Neuron (in vitro differentiated cells): Measurements from ENCODE around the gene MSMO1.
"Not testable (repeated sequence)": the region's sequence is repeated elsewhere in the genome, so short reads cannot be mapped to it uniquely, and the experiment has no call there.

Experiments
- H2AFZ ChIP-seq: one replicate; pipeline ENCODE4 v1.6.1; 2013; ENCODE audit warnings: low read depth, mild to moderate bottlenecking, inconsistent platforms, low read length, moderate library complexity
- H3K27me3 ChIP-seq: one replicate; pipeline ENCODE4 v1.6.1; 2013; ENCODE audit warnings: low read length; ENCODE audit not compliant: insufficient read depth
- H3K36me3 ChIP-seq: one replicate; pipeline ENCODE4 v1.6.1; 2013; ENCODE audit warnings: low read length; ENCODE audit not compliant: insufficient read depth
- H3K4me1 ChIP-seq: one replicate; pipeline ENCODE4 v1.6.1; 2013; ENCODE audit warnings: low read length; ENCODE audit not compliant: insufficient read depth
- H3K4me3 ChIP-seq: 2 replicates; pipeline ENCODE4 v1.5.1; 2013; ENCODE audit warnings: mild to moderate bottlenecking, low read length, moderate library complexity
- H3K9me3 ChIP-seq: one replicate; pipeline ENCODE4 v1.6.1; 2013; ENCODE audit warnings: low read length

Gene MSMO1

DNA sequence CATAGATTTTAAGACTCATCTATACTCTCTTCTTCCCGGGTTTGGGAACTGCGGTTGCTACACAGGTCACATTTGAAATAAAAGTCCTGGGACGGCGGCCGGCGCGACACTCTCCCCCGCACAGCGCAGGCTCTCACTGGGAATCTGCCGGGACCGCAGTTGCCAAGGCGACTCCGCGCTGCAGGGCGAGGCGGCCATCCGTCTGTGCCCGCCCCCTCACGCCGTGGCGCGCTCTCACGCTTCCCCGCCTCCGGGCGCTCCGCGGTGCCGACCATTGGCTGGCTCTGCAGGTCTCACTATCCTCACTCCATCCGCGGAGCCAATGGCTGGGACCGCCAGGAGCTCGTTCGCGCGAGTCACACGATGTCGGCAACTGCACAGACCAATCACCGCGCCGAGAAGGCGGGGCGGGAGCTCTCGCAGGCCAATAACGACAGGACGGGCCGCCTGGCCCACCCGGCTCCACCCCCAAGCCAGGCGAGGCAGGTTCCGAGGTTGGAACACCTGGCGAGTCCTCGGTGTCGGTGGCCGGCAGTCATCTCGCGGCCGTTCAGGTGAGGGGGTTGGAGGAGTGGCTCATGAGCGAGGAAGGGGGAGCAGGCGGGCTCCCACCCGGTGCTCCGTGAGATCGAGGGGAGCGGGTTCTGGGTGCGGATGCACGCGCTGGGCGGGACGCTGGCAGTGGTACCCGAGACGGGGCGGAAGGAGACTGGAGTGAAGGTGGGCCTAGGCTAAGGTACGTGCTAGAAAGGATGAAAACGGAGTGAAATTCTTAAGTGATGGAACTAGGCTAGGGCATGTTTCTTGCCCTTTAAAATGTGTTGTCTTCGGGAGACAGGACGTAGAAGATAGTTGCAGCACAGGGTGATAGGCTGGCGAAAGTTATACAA is at the start of gene MSMO1:
Gene MSMO1, plus strand, starts transcription at position 459 of the 890 bp plus-strand sequence. CDS start 5,702 bp downstream, outside the sequence.
- Histone ChIP-seq H3K4me3 (peak within 1 kb of the TSS; percentile 94), H3K4me1 (peaks cover 34% of the 10 kb centered on the region)

DNA sequence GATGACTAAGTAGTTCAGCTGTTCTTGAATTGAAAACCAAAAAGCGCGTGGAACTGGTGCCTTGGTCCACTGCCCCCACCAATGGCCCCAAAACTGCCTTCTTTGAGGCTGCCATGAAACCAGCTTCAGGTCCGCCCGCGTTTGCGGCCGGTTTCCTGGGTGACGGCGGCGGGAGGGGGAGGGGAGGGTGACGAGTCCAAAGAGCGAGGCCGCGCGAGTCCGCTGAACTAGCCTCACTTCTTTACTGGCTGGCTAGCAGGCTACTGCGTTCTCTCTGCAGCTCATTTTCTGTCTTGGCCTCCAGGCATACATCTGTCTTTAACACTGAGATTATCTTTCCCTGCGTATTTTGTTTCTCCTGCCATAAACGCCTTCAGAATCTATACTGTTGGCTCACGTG is 47.9 kb upstream of the MSMO1 start:
- not testable (repeated sequence) for H3K4me1 ChIP-seq, H2AFZ ChIP-seq, H3K27me3 ChIP-seq, H3K4me3 ChIP-seq, H3K9me3 ChIP-seq, H3K36me3 ChIP-seq

More for the DNA sequence above, at the start of gene MSMO1:
- Histone ChIP-seq H3K27me3 (no peaks in the 10 kb centered on the region), H3K36me3 (peaks cover 21% of the 10 kb centered on the region), H2AFZ (peak within 1 kb of the TSS; percentile 57), H3K9me3 (no peaks in the 10 kb centered on the region)

DNA sequence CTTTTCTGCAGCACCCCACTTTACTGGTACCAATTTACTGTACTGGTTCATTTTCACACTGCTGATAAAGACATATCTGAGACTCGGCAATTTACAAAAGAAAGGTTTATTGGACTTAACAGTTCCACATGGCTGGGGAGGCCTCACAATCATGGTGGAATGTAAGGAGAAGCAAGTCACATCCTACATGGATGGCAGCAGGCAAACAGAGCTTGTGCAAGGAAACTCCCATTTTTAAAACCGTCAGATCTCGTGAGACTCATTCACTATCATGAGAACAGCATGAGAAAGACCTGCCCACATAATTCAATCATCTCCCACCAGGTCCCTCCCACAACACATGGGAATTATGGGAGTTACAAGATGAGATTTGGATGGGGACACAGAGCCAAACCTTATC is 42.8 kb upstream of the MSMO1 start:
- not testable (repeated sequence) for H3K36me3 ChIP-seq, H3K27me3 ChIP-seq, H2AFZ ChIP-seq, H3K4me3 ChIP-seq, H3K4me1 ChIP-seq, H3K9me3 ChIP-seq

DNA sequence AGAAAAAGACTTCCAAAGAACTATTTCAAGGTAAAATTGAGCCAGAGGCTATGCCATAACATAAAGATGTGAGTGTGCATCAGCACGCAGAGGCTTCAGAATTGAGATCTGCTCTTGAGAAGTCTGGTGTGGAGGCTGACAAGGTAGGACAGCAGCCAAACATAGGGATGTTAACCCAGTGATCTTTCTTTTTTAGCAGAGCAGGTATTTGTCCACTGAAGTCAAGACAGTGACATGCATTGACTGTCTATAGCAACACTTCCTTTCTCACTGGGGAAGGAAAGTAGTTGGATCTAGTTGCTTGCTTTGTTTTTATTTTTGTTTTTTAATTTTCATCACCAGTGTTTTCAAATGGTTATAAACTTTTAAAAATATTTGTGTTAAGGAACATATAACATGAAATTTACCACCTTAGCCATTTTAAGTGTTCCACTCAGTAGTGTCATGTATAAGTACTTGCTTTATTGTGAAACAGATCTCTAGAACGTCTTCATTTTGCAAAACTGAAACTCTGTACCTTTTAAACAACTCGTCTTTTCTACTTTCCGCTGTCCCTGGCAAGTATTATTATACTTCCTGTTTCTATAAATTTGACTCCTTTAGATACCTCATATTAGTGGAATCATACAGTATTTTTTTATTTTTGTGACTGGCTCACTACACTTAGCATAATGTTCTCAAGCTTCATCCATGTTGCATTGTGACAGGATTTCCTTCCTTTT is 40.7 kb upstream of the MSMO1 start:
- H3K27me3 ChIP-seq, H3K9me3 ChIP-seq, H3K36me3 ChIP-seq, H3K4me1 ChIP-seq, H3K4me3 ChIP-seq, H2AFZ ChIP-seq: not testable (repeated sequence)

DNA sequence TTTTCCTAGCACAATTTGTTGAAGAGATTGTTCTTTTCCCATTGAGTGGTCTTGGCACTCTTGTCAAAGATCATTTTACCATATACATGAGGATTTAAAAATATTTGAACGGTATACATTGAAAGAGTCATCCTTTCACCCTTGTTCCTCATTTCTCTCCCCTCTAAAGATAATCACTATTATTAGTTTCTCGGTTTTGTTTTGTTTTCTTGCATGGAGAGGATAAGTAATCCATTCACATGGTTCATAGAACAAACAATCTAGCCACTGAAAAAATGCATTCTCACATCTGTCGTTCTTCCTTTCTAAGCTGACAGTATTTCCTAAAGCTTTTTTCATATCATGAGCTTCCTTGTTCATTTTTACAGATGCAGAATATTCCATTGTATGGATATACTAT is 39.2 kb upstream of the MSMO1 start:
- Histone ChIP-seq H2AFZ (no peak overlapping the region), H3K4me3 (no peak overlapping the region), H3K36me3 (no peaks in the 10 kb centered on the region), H3K9me3 (no peaks in the 10 kb centered on the region), H3K4me1 (no peaks in the 10 kb centered on the region), H3K27me3 (no peaks in the 10 kb centered on the region)

DNA sequence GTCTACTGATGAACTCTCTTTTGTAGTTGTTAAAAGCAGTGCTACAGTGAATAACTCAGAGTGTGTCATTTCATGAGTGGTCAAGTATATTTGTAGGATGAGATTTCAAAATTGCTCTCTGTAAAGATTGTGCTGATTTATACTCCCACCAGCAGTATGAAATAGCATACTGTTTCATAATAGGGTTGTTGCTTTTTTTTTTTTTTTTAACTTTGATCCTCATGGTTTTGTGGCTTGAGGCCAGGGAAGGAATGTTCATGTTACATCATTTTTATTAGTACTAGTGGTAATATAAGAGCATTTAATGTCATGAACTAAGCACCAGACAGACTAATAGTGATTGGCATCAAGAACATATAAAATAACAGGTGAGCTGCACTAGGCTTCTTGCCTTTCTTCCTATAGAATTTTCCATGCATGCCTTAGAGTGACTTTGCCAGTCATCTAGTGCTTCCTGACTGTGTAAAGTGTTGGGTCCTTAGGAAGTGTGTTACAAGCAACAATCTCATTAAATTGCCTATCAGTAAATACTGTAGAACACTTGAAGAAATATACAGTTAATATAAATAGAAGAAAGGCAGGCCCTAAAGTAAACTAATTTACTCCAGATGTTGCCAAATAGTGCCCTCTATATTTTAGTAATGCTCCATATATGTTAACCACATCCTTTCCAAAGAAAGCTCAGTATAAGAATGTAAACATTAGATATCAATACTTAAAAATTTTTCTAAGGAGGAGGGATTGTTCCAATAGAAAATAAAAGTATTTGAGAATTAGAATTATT is 38.6 kb upstream of the MSMO1 start:
- Histone ChIP-seq H3K4me3 (no peak overlapping the region), H3K9me3 (no peaks in the 10 kb centered on the region), H3K27me3 (no peaks in the 10 kb centered on the region), H3K36me3 (no peaks in the 10 kb centered on the region), H2AFZ (no peak overlapping the region), H3K4me1 (no peaks in the 10 kb centered on the region)

DNA sequence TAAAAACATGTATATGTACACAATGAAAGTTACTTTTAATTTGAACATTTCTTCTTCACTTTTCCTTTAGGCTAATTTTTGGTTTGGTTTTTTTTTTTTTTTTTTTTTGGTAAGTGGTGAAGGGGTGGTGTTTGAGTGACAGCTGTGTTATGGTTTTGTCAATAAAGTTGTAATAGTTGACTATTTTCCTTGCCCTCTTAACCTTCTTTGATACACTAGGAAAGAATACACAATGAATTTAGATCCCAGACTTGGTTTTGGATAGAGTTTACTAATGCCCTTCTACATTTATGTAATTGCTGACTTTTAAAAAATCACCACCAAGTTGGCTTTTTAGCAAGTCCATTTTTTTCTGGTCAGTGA is 38.1 kb upstream of the MSMO1 start:
- Histone ChIP-seq H2AFZ (no peak overlapping the region), H3K9me3 (no peaks in the 10 kb centered on the region), H3K4me1 (peaks cover 3% of the 10 kb centered on the region), H3K36me3 (no peaks in the 10 kb centered on the region), H3K4me3 (no peak overlapping the region), H3K27me3 (no peaks in the 10 kb centered on the region)

DNA sequence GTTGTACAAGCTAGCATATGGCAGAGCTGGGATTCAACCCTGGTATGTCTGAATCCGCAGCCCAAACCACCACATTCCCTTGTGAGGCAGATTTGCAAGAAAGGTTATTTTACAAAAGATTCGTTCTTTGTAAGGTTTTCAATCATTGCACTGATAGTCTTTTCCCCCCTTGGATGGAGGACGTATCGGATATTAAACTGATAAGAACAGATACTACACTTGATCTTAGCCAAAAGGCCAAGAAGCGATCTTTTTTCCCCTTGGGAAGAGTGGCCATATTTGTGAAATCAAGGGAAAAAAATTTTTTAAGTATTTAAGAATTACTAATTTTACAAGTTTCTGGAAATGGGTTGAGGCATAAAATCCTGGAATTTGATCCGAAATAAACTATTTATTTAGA is 34.4 kb upstream of the MSMO1 start:
- peaks cover 9% of the 10 kb centered on the region for H3K4me1 ChIP-seq
- H3K27me3 ChIP-seq = no peaks in the 10 kb centered on the region
- H2AFZ ChIP-seq = no peak overlapping the region
- H3K4me3 ChIP-seq = no peak overlapping the region
- H3K36me3 ChIP-seq = peaks cover 8% of the 10 kb centered on the region
- H3K9me3 ChIP-seq = no peaks in the 10 kb centered on the region

DNA sequence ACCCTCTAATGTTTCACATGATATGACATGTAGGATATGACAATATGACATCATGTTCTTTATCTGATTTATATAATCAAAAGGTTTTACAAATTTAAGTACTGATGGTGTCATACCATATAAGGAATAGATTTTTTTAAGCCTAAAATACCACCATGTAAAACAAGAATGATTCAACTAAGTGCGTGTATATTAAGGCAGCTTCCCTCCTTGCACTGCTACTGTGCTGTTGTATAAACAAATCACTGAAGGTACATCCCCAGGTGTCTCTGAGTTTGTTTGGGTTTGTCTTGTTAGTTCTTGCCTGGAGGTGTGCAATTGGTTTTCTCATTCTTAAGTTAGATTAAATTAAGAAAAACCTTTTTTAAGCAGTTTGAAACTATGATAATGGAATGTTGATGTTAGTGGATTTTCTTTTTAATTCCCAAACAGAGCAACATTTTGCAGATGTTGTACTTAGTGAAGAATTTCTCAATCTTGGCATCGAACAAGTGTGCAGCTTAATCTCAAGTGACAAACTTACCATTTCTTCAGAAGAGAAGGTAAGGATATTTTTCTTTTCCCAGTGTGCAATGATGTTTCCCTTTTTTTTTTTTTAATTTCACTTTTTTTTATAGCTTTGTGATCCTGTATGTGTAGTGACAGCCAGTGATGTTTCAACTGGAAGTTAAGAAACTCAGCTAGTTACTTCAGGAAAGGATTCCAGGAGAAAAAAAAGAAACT is 33.4 kb upstream of the MSMO1 start:
- Histone ChIP-seq H3K27me3 (no peaks in the 10 kb centered on the region), H2AFZ (no peak overlapping the region), H3K36me3 (peaks cover 15% of the 10 kb centered on the region), H3K4me3 (no peak overlapping the region), H3K9me3 (no peaks in the 10 kb centered on the region), H3K4me1 (peaks cover 9% of the 10 kb centered on the region)

DNA sequence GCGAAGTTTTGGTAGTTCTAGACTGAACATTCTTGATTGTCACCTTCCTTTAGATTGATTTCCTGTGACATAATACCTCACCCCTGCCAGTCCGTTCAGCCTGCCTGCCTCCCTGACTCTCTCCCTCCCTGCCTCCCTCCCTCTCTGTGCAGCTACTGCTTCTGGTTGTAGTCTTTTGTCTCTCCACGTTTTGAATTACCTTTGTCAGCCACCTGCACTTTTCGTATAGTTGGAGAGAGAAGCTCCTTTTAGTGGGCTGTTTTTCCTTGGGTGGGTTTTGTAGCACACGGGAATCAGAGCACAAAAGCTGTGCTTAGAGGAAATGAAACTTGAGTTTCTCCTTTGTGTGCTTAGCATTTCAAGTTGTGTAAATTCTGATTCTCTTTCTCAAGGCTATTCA is 32.6 kb upstream of the MSMO1 start:
- no peak overlapping the region for H3K4me3 ChIP-seq
- no peaks in the 10 kb centered on the region for H3K27me3 ChIP-seq
- H2AFZ ChIP-seq = no peak overlapping the region
- no peaks in the 10 kb centered on the region for H3K9me3 ChIP-seq
- peaks cover 20% of the 10 kb centered on the region for H3K36me3 ChIP-seq
- peaks cover 9% of the 10 kb centered on the region for H3K4me1 ChIP-seq

DNA sequence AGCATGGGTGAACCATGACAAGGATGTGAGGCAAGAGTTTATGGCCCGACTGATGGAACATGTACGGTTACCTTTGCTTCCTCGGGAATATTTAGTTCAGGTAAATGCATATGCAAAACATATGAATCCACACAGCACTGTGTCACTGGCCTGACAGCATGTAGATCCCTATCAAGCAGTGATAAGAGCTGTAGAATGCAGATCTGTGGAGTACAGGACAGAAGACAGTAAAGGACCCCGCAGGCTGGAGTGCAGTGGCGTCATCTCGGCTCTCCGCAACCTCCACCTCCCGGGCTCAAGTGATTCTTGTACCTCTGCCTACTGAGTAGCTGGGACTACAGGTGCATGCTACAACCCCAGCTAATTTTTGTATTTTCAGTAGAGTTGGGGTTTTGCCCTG is 29.8 kb upstream of the MSMO1 start:
- Histone ChIP-seq H2AFZ (no peak overlapping the region), H3K4me1 (peaks cover 9% of the 10 kb centered on the region), H3K9me3 (no peaks in the 10 kb centered on the region), H3K36me3 (peaks cover 20% of the 10 kb centered on the region), H3K27me3 (no peaks in the 10 kb centered on the region), H3K4me3 (no peak overlapping the region)

DNA sequence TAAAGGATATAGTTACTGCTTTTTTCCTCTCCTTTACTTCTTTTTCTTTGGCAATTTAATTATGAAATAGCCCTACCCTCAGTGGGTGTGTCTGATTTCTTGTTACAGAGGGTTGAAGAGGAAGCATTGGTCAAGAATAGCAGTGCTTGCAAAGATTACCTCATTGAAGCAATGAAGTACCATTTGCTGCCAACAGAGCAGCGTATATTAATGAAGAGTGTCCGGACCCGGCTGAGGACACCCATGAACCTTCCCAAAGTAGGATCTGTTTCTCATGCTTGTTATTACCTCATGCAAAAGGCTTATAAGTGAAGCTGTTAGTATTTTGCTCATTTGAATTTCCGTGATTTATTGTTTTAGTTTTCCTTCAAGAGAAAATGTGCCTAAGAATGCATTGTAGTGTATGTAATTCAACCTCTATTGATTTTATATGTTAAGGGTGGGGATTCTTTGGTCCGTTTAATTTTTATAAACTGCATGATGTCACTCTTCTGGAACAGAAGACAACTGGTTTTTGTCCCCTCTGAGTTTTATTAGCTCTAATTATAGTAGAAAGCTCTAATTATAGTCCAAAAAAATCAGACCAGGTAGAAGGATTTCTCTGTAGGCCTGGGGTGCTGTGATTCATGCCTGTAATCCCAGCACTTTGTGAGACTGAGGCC is 27.9 kb upstream of the MSMO1 start:
- H3K9me3 ChIP-seq = no peaks in the 10 kb centered on the region
- H2AFZ ChIP-seq = no peak overlapping the region
- no peaks in the 10 kb centered on the region for H3K27me3 ChIP-seq
- peaks cover 5% of the 10 kb centered on the region for H3K4me1 ChIP-seq
- H3K36me3 ChIP-seq = peaks cover 20% of the 10 kb centered on the region
- no peak overlapping the region for H3K4me3 ChIP-seq
